Measurements from ENCODE around the gene RNF208.

RNF208 gene, protein sequence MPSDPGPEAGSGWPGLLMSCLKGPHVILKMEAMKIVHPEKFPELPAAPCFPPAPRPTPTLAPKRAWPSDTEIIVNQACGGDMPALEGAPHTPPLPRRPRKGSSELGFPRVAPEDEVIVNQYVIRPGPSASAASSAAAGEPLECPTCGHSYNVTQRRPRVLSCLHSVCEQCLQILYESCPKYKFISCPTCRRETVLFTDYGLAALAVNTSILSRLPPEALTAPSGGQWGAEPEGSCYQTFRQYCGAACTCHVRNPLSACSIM

DNA sequence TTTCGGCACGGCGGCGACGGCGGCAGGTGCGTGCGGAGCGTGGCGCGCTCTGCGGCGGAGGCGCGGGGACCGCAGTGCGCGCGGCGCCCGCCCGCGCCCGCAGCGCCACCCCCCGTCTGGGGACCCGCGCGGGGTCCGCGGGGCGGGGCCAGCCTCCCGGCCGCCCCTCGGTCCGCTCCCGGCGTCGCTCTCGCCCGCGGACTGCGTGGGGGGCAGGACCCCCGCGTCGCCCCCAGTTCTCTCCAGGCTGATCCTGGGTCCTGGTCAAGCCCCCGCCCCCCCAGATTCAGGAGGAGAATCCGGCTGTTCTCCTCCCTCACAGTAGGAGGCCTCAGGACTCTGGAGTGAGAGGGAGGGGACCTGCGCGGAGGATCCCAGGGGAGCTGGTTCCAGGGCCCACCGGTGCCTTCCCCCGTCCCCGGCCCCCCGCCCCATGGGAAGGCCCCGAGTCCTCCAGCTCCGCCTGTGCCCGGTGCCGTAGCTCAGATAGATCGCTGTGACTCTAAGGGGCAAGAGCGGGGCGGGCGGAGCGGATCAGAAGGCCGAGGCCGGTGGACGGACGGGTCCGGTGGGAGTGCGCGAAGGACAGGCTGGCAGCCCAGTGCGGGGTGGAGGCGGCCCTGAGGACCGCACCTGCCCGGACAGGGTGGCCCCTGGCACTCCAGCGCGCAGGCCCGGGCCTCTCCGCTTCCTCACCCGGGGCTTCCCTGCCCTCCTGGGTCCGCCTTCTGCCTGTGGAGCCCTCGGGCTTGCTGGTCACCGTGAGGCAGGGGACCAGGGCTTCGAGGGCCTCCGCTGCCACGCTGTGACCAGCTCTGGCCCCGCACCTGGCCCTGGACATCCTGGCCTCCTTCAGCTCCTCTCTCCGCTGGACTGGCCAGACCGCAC, at the start of gene RNF208:
Gene RNF208 (minus strand): TSS at position 51 of the 888 bp plus-strand sequence. CDS start 1,028 bp downstream, outside the sequence.
- DNase-seq (ENCODE audit: extremely low read depth, low read depth), result no peak
- TF ChIP-seq, protein P1, sequence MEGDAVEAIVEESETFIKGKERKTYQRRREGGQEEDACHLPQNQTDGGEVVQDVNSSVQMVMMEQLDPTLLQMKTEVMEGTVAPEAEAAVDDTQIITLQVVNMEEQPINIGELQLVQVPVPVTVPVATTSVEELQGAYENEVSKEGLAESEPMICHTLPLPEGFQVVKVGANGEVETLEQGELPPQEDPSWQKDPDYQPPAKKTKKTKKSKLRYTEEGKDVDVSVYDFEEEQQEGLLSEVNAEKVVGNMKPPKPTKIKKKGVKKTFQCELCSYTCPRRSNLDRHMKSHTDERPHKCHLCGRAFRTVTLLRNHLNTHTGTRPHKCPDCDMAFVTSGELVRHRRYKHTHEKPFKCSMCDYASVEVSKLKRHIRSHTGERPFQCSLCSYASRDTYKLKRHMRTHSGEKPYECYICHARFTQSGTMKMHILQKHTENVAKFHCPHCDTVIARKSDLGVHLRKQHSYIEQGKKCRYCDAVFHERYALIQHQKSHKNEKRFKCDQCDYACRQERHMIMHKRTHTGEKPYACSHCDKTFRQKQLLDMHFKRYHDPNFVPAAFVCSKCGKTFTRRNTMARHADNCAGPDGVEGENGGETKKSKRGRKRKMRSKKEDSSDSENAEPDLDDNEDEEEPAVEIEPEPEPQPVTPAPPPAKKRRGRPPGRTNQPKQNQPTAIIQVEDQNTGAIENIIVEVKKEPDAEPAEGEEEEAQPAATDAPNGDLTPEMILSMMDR (IDR thresholded peaks at IDR 0.05; ENCODE audit: low read depth, low read length), result no peak

DNA sequence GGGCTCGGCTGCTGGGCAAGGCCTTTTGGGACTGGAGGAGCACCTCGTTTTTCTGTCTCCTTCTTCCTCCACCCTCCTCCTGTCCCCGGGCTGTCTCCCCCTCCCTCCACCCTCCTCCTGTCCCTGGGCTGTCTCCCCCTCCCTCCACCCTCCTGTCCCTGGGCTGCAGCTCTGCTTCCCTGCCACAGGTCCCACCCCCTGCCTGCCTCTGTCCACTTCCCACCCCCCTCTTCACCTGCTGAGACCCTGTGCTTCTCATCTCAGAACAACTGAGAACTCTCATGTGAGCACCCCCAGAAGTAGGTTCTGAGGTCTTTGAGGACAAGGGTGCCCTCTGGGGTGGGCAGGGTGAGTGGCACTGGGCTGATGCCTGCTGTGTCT, 49.6 kb upstream of the RNF208 start:
- no peak for DNase-seq (ENCODE audit: extremely low read depth, low read depth)
- TF ChIP-seq, protein P1 (IDR thresholded peaks at IDR 0.05; ENCODE audit: low read depth, low read length), result no peak

- no peak for DNase-seq (ENCODE audit: extremely low read depth, low read depth)
- TF ChIP-seq, protein P1 (IDR thresholded peaks at IDR 0.05; ENCODE audit: low read depth, low read length), result no peak
Measured at GRCh38 chr9:137270929-137271695, 49.1 kb upstream of the RNF208 start.

DNA sequence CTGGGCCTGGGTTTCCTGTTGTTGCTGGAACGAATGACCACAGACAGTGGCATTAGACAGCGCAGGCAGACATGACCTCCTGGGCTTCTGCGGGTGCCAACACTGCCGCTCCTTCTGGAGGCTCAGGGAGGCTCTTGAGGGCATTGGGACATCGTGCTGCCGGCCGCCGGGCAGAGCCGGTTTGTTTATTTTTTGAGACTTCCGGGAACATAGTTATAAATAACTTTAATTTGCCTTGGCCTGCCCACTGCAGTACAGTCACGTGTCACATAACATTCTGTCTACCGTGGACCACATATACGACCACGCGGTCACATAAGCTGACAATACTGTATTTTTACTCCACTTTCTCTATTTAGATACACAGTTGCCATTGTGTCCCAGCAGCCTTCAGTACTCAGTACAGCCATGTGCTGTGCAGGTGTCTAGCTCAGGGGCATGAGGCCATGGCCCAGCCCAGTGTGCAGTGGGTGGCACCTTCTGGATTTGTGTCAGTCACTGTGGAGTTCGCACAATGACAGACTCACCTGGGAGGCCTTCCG, 47.3 kb upstream of the RNF208 start:
- TF ChIP-seq, protein P1 (IDR thresholded peaks at IDR 0.05; ENCODE audit: low read depth, low read length), result no peak
- DNase-seq (ENCODE audit: extremely low read depth, low read depth), result no peak

DNA sequence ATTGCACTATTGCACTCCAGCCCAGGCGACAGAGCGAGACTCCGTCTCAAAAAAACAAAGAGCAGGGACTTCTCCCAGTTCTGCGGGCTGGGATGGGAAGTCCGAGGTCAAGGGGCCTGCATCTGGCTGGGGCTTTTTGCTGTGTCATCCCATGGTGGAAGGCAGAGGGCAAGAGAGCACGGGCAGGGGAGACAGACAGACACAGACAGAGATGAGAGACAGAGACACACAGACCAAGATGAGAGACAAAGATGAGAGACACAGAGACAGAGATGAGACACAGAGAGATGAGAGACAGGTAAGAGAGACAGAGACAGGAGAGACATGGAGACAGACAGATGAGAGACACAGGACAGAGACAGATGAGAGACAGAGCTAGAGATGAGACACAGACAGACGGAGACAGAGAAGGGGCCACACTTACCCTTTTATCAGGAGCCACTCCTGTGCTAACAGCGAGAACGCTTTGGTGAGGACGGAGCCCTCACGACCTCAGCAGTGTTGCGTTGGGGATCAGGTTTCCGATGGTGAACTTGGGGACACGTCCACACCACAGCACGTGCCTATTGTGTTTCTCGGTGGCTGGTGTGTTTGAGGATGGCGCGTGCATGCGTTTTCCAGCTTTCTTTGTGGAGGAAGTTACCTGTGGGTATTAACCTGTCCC, 46.6 kb upstream of the RNF208 start:
- DNase-seq (ENCODE audit: extremely low read depth, low read depth), result no peak
- TF ChIP-seq, protein P1 (IDR thresholded peaks at IDR 0.05; ENCODE audit: low read depth, low read length), result no peak

- TF ChIP-seq, protein P1 (IDR thresholded peaks at IDR 0.05; ENCODE audit: low read depth, low read length), result no peak
- no peak for DNase-seq (ENCODE audit: extremely low read depth, low read depth)
Measured at GRCh38 chr9:137267933-137268355, 45.9 kb upstream of the RNF208 start.
